Measurements from ENCODE around the gene RNF41.

DNA sequence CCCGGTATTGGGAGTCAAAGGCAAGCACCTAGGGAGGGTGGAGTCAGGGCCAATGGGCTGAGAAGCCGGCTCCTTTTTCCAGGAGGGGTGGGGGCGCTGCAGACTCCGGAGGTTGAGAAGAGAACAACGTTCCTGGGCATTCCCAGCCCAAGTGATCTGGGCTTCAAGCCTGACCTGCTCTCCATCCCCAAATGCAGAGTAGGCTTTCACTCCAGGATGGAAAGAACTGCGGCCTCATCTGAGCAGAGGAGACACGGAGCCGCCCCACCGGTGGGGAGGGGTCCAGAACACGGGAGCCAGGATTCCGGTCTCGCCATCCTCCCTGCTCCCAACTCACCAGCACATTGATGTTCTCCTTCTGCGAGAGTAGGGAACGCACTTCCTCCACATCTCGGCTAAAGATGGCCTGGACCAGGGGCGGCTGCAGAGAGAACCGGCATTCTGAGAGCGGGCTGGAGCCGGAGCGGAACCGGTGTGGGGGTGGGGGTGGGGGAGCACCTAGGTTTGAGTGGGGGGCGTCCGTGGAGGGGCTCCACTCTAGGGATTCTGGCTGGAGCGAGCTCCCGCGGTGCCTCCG is 35.9 kb upstream of the RNF41 start:
- TF ChIP-seq EP300 (IDR thresholded peaks at IDR 0.05): no peak
- TF ChIP-seq POLR2A (IDR thresholded peaks at IDR 0.05): no peak
- TF ChIP-seq, protein P1, sequence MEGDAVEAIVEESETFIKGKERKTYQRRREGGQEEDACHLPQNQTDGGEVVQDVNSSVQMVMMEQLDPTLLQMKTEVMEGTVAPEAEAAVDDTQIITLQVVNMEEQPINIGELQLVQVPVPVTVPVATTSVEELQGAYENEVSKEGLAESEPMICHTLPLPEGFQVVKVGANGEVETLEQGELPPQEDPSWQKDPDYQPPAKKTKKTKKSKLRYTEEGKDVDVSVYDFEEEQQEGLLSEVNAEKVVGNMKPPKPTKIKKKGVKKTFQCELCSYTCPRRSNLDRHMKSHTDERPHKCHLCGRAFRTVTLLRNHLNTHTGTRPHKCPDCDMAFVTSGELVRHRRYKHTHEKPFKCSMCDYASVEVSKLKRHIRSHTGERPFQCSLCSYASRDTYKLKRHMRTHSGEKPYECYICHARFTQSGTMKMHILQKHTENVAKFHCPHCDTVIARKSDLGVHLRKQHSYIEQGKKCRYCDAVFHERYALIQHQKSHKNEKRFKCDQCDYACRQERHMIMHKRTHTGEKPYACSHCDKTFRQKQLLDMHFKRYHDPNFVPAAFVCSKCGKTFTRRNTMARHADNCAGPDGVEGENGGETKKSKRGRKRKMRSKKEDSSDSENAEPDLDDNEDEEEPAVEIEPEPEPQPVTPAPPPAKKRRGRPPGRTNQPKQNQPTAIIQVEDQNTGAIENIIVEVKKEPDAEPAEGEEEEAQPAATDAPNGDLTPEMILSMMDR (IDR thresholded peaks at IDR 0.05): no peak
- TF ChIP-seq POLR2AphosphoS5 (IDR thresholded peaks at IDR 0.05): no peak

All from stomach (tissue), 4 donors.